Osteocyte (in vitro differentiated cells): ENCODE measurements around the gene MED7. TPM values are rescaled to one million over a fixed set of nuclear protein-coding genes. Genes with fewer than 3 reads are reported as not detected.

Experiments
- DNase-seq: peaks from one replicate; pipeline ENCODE4 v3.0.0; 2021; ENCODE audit warnings: mixed read lengths; ENCODE audit not compliant: unreplicated experiment; ENCODE audit errors: extremely low spot score
- H3K27ac Mint-ChIP-seq: one replicate; pipeline ENCODE4 v1.8.0; 2021; ENCODE audit warnings: mild to moderate bottlenecking, mixed read lengths; ENCODE audit not compliant: unreplicated experiment
- H3K27me3 Mint-ChIP-seq: one replicate; pipeline ENCODE4 v1.8.0; 2021; ENCODE audit warnings: mixed read lengths; ENCODE audit not compliant: unreplicated experiment
- H3K36me3 Mint-ChIP-seq: one replicate; pipeline ENCODE4 v1.8.0; 2021; ENCODE audit warnings: mixed read lengths; ENCODE audit not compliant: unreplicated experiment
- H3K4me1 Mint-ChIP-seq: one replicate; pipeline ENCODE4 v1.8.0; 2021; ENCODE audit warnings: mixed read lengths; ENCODE audit not compliant: unreplicated experiment
- H3K4me3 Mint-ChIP-seq: one replicate; pipeline ENCODE4 v1.8.0; 2021; ENCODE audit warnings: mild to moderate bottlenecking, moderate library complexity, mixed read lengths; ENCODE audit not compliant: unreplicated experiment
- H3K9me3 Mint-ChIP-seq: one replicate; pipeline ENCODE4 v1.8.0; 2021; ENCODE audit warnings: mixed read lengths; ENCODE audit not compliant: unreplicated experiment
- total RNA-seq: library from RNA; stranded (reverse); gene quantifications from 2 replicates; pipeline ENCODE4 v1.2.1, GENCODE V29; 2021
- TF ChIP-seq, protein P1 (sequence below): fragments of 200-600 bp; sonication (generic); IDR thresholded peaks from 2 replicates; pipeline ENCODE4 v1.5.0; 2021; ENCODE audit warnings: antibody characterized with exemption, mild to moderate bottlenecking, moderate library complexity

MED7 gene
- total RNA-seq, 1 donor from 2014 or later, result 9.2 TPM

DNA sequence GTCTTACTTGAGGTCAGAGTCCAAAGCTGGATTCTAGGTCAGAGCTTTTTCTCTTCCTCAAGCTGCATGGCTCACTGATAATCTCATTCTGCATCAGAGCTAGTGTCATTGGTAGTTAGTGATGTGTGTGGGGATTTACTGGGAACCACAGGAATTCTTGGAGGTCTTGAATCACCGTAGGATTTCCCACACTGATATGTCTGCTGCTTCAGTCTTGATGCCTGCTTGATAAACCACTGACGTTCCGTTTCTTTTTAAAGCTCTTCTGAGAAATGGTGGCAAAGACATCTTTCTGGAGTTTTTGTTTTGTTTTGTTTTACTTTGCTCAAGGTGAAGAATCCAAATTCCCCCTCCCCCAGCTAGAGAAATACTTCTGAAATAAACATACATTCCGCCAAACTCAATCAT is 24.6 kb upstream of the MED7 start:
- no peaks in the 10 kb centered on the region for H3K4me1 Mint-ChIP-seq
- peaks cover 30% of the 10 kb centered on the region for H3K27me3 Mint-ChIP-seq
- H3K27ac Mint-ChIP-seq, result no peak overlapping the region
- TF ChIP-seq, protein P1, sequence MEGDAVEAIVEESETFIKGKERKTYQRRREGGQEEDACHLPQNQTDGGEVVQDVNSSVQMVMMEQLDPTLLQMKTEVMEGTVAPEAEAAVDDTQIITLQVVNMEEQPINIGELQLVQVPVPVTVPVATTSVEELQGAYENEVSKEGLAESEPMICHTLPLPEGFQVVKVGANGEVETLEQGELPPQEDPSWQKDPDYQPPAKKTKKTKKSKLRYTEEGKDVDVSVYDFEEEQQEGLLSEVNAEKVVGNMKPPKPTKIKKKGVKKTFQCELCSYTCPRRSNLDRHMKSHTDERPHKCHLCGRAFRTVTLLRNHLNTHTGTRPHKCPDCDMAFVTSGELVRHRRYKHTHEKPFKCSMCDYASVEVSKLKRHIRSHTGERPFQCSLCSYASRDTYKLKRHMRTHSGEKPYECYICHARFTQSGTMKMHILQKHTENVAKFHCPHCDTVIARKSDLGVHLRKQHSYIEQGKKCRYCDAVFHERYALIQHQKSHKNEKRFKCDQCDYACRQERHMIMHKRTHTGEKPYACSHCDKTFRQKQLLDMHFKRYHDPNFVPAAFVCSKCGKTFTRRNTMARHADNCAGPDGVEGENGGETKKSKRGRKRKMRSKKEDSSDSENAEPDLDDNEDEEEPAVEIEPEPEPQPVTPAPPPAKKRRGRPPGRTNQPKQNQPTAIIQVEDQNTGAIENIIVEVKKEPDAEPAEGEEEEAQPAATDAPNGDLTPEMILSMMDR, result no peak
- H3K36me3 Mint-ChIP-seq, result no peaks in the 10 kb centered on the region
- H3K4me3 Mint-ChIP-seq, result no peak overlapping the region
- no peak for DNase-seq
- no peaks in the 10 kb centered on the region for H3K9me3 Mint-ChIP-seq

DNA sequence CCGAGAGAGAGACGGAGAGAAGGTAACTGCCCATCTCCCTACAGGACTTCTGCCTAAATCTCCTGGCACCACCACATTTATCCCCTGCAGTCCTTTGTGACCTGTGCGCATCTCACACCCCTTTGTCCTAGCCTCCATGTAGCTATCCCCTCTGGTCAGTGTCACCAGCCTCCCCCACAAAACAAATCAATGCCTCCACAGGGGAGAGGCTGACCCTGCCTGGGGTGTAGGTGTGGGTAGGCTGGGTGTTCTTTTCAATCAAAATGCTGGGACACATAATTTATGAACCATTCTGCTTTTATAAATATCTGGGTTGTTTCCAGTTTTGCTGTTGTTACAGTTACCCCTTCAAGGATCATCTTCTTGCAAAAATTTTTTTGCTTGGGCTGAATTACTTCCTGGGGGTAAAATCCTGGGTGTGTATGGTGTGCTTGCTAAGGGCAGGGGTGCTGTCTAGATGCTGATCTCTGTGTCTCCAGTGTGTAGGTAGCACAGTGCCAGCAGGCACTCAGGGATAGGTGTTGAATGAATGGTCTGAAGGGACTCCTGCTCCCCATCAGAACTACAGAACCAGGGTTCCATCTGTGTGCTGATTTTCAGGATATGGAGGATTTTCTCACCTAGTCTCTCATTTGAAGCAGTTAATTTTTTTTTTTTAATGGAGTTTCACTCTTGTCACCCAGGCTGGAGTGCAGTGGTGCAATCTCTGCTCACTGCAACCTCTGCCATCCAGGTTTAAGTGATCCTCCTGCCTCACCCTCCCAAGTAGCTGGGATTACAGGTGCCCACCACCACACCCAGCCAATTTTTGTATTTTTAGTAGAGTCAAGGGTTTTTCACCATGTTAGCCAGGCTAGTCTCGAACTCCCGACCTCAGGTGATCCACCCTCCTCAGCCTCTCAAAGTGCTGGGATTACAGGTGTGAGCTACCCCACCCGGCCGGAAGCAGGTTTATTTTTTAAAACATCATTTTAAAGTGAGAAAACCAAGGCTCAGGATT is 23.8 kb upstream of the MED7 start, which contains the start of gene GARIN3:
GARIN3 (minus strand) TSS at position 51 of the 1,000 bp plus-strand sequence. CDS start 96 bp downstream, outside the sequence.
- H3K36me3 Mint-ChIP-seq, result no peaks in the 10 kb centered on the region
- no peak within 1 kb of the TSS for H3K4me3 Mint-ChIP-seq
- peaks cover 35% of the 10 kb centered on the region for H3K27me3 Mint-ChIP-seq
- TF ChIP-seq, protein P1, result no peak
- DNase-seq, result peak; percentile 32
- no peak within 1 kb of the TSS for H3K27ac Mint-ChIP-seq
- no peaks in the 10 kb centered on the region for H3K4me1 Mint-ChIP-seq
- no peaks in the 10 kb centered on the region for H3K9me3 Mint-ChIP-seq

DNA sequence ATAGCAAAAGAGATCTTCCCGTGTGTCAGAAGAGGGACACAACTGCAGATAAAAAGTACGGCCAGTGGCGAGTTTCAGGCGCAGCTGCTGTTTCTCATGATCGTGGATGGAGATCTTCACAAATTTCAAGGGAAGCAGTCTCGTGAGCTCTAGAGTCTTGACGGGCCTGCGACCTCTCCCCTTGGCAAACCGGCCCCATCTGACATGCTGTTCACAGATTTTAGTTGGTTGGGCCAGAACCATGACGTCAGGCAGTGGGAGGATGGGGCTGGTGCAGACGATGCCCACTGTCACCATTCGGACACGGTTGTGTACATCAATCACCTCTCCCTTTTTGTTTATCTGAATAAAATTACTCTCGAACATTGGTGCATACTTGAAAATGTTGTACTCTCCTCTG is 23.0 kb upstream of the MED7 start:
- no peak overlapping the region for H3K4me3 Mint-ChIP-seq
- H3K4me1 Mint-ChIP-seq, result no peaks in the 10 kb centered on the region
- H3K27me3 Mint-ChIP-seq, result peaks cover 34% of the 10 kb centered on the region
- peak; percentile 74 for DNase-seq
- TF ChIP-seq, protein P1, result no peak
- no peaks in the 10 kb centered on the region for H3K36me3 Mint-ChIP-seq
- H3K27ac Mint-ChIP-seq, result no peak overlapping the region
- H3K9me3 Mint-ChIP-seq, result no peaks in the 10 kb centered on the region

DNA sequence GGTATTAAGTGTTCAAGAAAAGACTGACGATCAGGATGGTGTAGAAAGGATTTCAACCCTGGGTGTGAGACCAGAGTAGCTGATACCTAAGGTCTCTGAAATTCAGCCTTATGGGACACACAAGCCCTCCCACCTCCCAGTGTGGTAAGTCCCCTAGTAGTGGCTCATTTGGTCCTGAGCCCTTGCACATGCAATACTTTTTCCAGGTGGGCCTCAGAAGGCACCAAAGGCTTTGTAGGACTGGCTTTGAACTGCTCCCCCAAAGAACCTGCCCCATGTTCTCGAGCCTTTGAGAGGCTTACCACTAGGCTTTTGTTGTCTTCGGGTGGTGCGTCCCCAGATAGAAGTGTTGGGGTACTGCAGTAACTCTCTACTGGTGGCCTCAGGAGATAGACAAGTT is 22.6 kb upstream of the MED7 start:
- TF ChIP-seq, protein P1, result no peak
- Mint-ChIP-seq H3K36me3 (no peaks in the 10 kb centered on the region), H3K27ac (no peak overlapping the region), H3K4me3 (no peak overlapping the region), H3K9me3 (no peaks in the 10 kb centered on the region), H3K4me1 (no peaks in the 10 kb centered on the region), H3K27me3 (peaks cover 32% of the 10 kb centered on the region)
- DNase-seq, result no peak

DNA sequence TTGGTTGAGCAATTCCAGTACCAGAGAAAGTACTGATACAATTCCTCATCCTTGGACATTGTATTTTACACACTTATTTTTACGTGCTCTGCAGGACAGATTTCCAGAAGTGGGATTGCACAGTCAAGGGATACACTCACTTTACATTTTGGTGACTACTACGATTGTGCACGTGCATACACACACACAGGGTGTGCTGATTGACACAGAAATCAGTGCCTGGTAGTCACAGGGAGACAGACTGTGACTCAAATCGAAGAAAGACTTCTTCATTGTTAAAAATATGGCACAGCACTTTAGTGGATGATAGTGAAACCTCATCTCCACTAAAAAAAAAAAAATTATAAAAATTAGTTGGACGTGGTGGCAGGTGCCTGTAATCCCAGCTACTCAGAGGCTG is 21.9 kb upstream of the MED7 start:
- H3K4me1 Mint-ChIP-seq, result no peaks in the 10 kb centered on the region
- H3K27ac Mint-ChIP-seq, result no peak overlapping the region
- TF ChIP-seq, protein P1, result no peak
- H3K27me3 Mint-ChIP-seq, result peaks cover 38% of the 10 kb centered on the region
- H3K9me3 Mint-ChIP-seq, result no peaks in the 10 kb centered on the region
- H3K36me3 Mint-ChIP-seq, result no peaks in the 10 kb centered on the region
- no peak overlapping the region for H3K4me3 Mint-ChIP-seq
- peak; percentile 17 for DNase-seq
